GM23248 (cell line): ENCODE data around the gene TBL1Y. TPM values are rescaled to one million over a fixed set of nuclear protein-coding genes. Genes with fewer than 3 reads are reported as not detected.
A peak's percentile ranks its signal among the peaks of the same experiment; 100 is the strongest.

Experiments
- DNase-seq: peaks from one replicate; pipeline ENCODE4 v3.0.0-alpha.2; 2015
- H2AFZ ChIP-seq: fragments of 200-600 bp; sonication (generic); 2 replicates; pipeline ENCODE4 v1.6.1; 2016; ENCODE audit warnings: antibody characterized with exemption
- H3F3A ChIP-seq: fragments of 200-600 bp; sonication (generic); 2 replicates; pipeline ENCODE4 v1.6.1; 2016; ENCODE audit warnings: mild to moderate bottlenecking, antibody characterized with exemption, mixed run types; ENCODE audit not compliant: insufficient read depth
- H3K27ac ChIP-seq: fragments of 200-600 bp; sonication (generic); 2 replicates; pipeline ENCODE4 v1.5.1; 2016; ENCODE audit warnings: mild to moderate bottlenecking
- H3K27me3 ChIP-seq: fragments of 200-600 bp; sonication (generic); replicated peaks from 2 replicates; pipeline ENCODE4 v1.6.1; 2016; ENCODE audit warnings: mild to moderate bottlenecking; ENCODE audit not compliant: insufficient read depth
- H3K36me3 ChIP-seq: fragments of 200-600 bp; sonication (generic); 2 replicates; pipeline ENCODE4 v1.6.1; 2016; ENCODE audit warnings: low read depth, mild to moderate bottlenecking
- H3K4me1 ChIP-seq: fragments of 200-600 bp; sonication (generic); 2 replicates; pipeline ENCODE4 v1.6.1; 2016; ENCODE audit warnings: mild to moderate bottlenecking; ENCODE audit not compliant: insufficient read depth
- H3K4me2 ChIP-seq: fragments of 200-600 bp; sonication (generic); one replicate; pipeline ENCODE4 v1.6.1; 2016; ENCODE audit warnings: mild to moderate bottlenecking; ENCODE audit not compliant: unreplicated experiment
- H3K4me3 ChIP-seq: fragments of 200-600 bp; sonication (generic); 2 replicates; pipeline ENCODE4 v1.5.1; 2016; ENCODE audit warnings: mild to moderate bottlenecking
- H3K79me2 ChIP-seq: fragments of 200-600 bp; sonication (generic); 2 replicates; pipeline ENCODE4 v1.6.1; 2016; ENCODE audit warnings: mild to moderate bottlenecking; ENCODE audit not compliant: insufficient read depth
- H3K9ac ChIP-seq: fragments of 200-600 bp; sonication (generic); 2 replicates; pipeline ENCODE4 v1.6.1; 2016; ENCODE audit warnings: mild to moderate bottlenecking
- H3K9me2 ChIP-seq: fragments of 200-600 bp; sonication (generic); 2 replicates; pipeline ENCODE4 v1.6.1; 2016; ENCODE audit warnings: mixed run types, mild to moderate bottlenecking, moderate library complexity; ENCODE audit not compliant: insufficient read depth
- H3K9me3 ChIP-seq: fragments of 200-600 bp; sonication (generic); one replicate; pipeline ENCODE4 v1.6.1; 2017; ENCODE audit warnings: low read depth
- H4K20me1 ChIP-seq: fragments of 200-600 bp; sonication (generic); 2 replicates; pipeline ENCODE4 v1.6.0; 2016; ENCODE audit not compliant: insufficient read depth
- EZH2 ChIP-seq: fragments of 200-600 bp; sonication (generic); IDR thresholded peaks from 2 replicates; pipeline ENCODE4 v1.6.1; 2018; ENCODE audit warnings: antibody characterized with exemption, mild to moderate bottlenecking; ENCODE audit not compliant: insufficient read depth, poor library complexity, severe bottlenecking
- EZH2phosphoT487 ChIP-seq: fragments of 200-600 bp; sonication (generic); IDR thresholded peaks from 2 replicates; pipeline ENCODE4 v1.6.1; 2018; ENCODE audit warnings: antibody characterized with exemption, moderate library complexity, mild to moderate bottlenecking, low read depth; ENCODE audit not compliant: insufficient read depth
- WGBS, 2 experiments: methylation state at CpG; one replicate each; pipeline ENCODE4 v1.1.6; 2015 to 2017; ENCODE audit warnings: low lambda C conversion rate in 2 of 2, low coverage in 1 of 2; ENCODE audit errors: missing lambda C conversion rate in 2 of 2; 5-methylcytosine and 5-hydroxymethylcytosine counted together
- in situ Hi-C: fragments of 300-500 bp; cut with MboI; formaldehyde crosslinking; loops from 2 replicates; pipeline ENCODE4 v1.15.0; 2020
- polyA plus RNA-seq: library from polyadenylated mRNA; unstranded; fragments of >200 nt; fragmentation: Nextera tagmentation; extraction: Ambion mirVana; gene quantifications from 2 replicates; pipeline ENCODE4 v1.2.1, GENCODE V29; 2016
- total RNA-seq: library from RNA; depleted of rRNA; stranded (reverse); fragments of >200 nt; shearing (Covaris generic); gene quantifications from 2 replicates; pipeline ENCODE4 v1.2.3, GENCODE V29; 2014

Gene TBL1Y
- total and polyA plus RNA-seq, 2 experiments from 2014 or later = not detected

DNA sequence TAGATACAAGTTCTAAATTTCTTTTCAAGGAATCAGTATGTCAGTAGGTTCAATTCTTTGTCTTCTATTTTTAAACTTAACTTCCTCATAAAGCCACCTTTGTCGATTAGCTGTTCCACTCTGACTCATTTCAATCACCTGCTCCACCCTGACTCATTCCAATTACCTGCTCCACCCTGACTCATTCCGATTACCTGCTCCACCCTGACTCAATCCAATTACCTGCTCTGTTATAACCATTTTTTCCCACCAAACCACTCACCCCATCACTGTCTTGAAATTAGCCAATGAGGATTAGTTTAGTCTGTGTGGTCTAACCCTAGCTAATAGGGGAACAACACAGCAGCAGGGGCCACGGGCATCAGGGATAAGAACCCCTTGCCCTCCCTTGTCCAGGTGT is 199.6 kb downstream of the TBL1Y start:
- no peaks in the 10 kb centered on the region for H3K9me3 ChIP-seq
- H3K4me3 ChIP-seq = no peak overlapping the region
- TF ChIP-seq EZH2 = no peak
- no peak for TF ChIP-seq EZH2phosphoT487
- H3K27ac ChIP-seq = no peak overlapping the region
- DNase-seq = no peak
- H3K4me2 ChIP-seq = no peak overlapping the region
- no peaks in the 10 kb centered on the region for H3K9me2 ChIP-seq
- H3K4me1 ChIP-seq = no peaks in the 10 kb centered on the region
- no peak overlapping the region for H2AFZ ChIP-seq
- H4K20me1 ChIP-seq = no peaks in the 10 kb centered on the region
- H3K9ac ChIP-seq = no peak overlapping the region
- WGBS, 2 experiments = 48 to 55% methylated on average over 3 of the region's 3 CpGs
- H3F3A ChIP-seq = no peaks in the 10 kb centered on the region
- H3K79me2 ChIP-seq = no peaks in the 10 kb centered on the region
- H3K27me3 ChIP-seq = no peaks in the 10 kb centered on the region
- no peaks in the 10 kb centered on the region for H3K36me3 ChIP-seq
- in situ Hi-C loops = no loop called here

DNA sequence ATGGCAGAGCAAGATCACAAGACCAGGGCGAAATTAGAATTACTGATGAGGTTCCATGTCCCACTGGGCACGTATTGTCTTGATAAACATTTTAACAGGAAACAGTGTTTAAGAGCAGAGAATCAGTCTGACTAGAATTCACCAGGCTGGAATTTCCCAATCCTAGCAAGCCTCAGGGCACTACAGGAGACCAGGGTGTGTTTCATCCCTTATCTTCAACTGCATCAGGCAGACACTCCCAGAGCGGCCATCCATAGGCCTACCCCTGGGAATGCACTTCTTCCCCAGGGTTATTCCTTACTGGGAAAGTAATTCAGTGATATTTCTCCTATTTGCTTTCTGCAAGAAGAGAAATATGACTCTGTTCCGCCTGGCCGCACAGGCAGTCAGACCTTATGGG is 205.4 kb downstream of the TBL1Y start:
- Histone ChIP-seq H4K20me1 (no peaks in the 10 kb centered on the region), H3K27me3 (no peaks in the 10 kb centered on the region), H3K4me1 (no peaks in the 10 kb centered on the region), H3K9me3 (no peaks in the 10 kb centered on the region), H3K9me2 (no peaks in the 10 kb centered on the region), H3K36me3 (no peaks in the 10 kb centered on the region), H2AFZ (no peak overlapping the region), H3K9ac (no peak overlapping the region), H3F3A (no peaks in the 10 kb centered on the region), H3K79me2 (no peaks in the 10 kb centered on the region), H3K4me3 (no peak overlapping the region), H3K4me2 (no peak overlapping the region), H3K27ac (no peak overlapping the region)
- 78 to 92% methylated on average over 4 to 5 of the region's 5 CpGs for WGBS, 2 experiments
- no peak for DNase-seq
- TF ChIP-seq EZH2phosphoT487 (no peak), EZH2 (no peak)
- in situ Hi-C loops = no loop called here

DNA sequence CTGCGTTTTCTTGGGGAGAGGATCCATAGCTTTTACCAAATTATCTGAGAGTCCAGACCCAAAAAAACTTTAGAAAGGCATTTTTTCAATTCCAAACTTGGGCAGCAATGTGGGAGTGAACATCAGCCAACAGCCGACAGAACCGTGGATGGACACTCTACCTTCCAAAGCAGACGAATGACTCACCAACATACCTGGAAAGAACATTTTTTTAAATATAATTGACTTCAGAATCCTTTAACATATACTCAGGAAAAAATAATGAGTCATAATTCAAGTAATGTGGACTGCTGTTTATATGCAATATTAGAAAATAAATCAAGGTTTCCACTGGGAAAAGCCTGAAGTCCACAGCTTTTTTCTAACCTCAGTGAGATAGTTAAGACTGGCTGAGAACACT is 211.7 kb downstream of the TBL1Y start:
- no peak for DNase-seq
- TF ChIP-seq EZH2 = no peak
- no peak for TF ChIP-seq EZH2phosphoT487
- no peaks in the 10 kb centered on the region for H3K9me2 ChIP-seq
- WGBS, 2 experiments = 0 to 5% methylated on average over 4 of the region's 4 CpGs
- no peak overlapping the region for H3K9ac ChIP-seq
- no peaks in the 10 kb centered on the region for H3K79me2 ChIP-seq
- no peaks in the 10 kb centered on the region for H3K4me1 ChIP-seq
- no peaks in the 10 kb centered on the region for H3K36me3 ChIP-seq
- no peaks in the 10 kb centered on the region for H3K9me3 ChIP-seq
- no peaks in the 10 kb centered on the region for H4K20me1 ChIP-seq
- H2AFZ ChIP-seq = no peak overlapping the region
- no peak overlapping the region for H3K4me2 ChIP-seq
- H3F3A ChIP-seq = no peaks in the 10 kb centered on the region
- no peak overlapping the region for H3K4me3 ChIP-seq
- no peaks in the 10 kb centered on the region for H3K27me3 ChIP-seq
- in situ Hi-C loops = no loop called here
- no peak overlapping the region for H3K27ac ChIP-seq

DNA sequence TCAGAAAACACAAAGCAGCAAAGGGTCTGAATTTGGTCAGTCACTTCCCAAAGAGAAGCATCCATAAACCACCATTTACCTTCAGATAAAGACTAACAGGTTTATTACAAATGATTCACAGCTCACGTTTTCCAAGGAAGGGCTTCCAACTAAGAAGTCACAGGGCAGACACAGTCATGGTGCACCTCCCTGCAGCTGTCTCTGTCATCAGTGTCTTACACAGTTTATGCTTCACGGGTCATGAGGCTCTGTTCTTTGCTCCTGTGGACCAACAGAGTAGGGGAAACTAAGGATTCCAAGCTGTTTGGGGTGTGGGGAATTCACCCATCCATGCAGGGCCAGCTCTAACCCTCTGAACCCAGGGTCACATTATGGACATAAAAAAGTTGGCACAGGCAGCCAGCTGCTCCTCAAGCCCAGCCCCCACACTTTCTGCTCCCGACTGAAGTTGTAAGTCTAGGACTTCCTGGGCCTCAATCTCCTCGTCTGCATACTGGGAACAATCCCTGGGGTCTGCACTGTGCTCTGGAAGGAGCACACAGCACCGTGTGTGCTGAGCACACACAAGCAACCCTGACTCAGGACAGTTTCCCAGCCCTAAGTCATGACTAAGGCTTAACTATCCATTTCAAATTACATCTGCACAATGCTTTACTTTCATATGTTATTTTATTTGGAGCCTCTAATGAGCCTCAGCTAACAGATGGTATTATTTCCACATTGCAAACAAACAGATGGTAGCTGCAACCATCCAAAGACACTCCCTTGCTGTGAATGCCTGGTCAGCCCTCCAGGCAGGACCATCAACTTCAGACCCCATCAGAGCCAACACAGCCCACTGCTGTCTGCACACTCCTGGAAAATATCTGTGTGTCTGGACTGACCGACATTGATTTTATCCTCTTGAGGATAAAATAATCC is 214.9 kb downstream of the TBL1Y start:
- H3K4me2 ChIP-seq = no peak overlapping the region
- no peaks in the 10 kb centered on the region for H3K4me1 ChIP-seq
- H3K9ac ChIP-seq = no peak overlapping the region
- no peaks in the 10 kb centered on the region for H4K20me1 ChIP-seq
- H3K36me3 ChIP-seq = no peaks in the 10 kb centered on the region
- TF ChIP-seq EZH2 (no peak), EZH2phosphoT487 (no peak)
- H3K27me3 ChIP-seq = no peaks in the 10 kb centered on the region
- no peaks in the 10 kb centered on the region for H3K9me3 ChIP-seq
- no peak overlapping the region for H3K27ac ChIP-seq
- WGBS, 2 experiments = 0 to 6% methylated on average over 3 to 6 of the region's 6 CpGs
- in situ Hi-C loops = no loop called here
- no peaks in the 10 kb centered on the region for H3K9me2 ChIP-seq
- H3K79me2 ChIP-seq = no peaks in the 10 kb centered on the region
- no peak overlapping the region for H2AFZ ChIP-seq
- H3K4me3 ChIP-seq = no peak overlapping the region
- DNase-seq = peak; percentile 8
- H3F3A ChIP-seq = no peaks in the 10 kb centered on the region
